ENCODE data around the gene SUPT3H. TPM values are rescaled to one million over a fixed set of nuclear protein-coding genes. Genes with fewer than 3 reads are reported as not detected.

The SUPT3H gene
- polyA plus RNA-seq, 1 donor = 12.0 TPM

DNA sequence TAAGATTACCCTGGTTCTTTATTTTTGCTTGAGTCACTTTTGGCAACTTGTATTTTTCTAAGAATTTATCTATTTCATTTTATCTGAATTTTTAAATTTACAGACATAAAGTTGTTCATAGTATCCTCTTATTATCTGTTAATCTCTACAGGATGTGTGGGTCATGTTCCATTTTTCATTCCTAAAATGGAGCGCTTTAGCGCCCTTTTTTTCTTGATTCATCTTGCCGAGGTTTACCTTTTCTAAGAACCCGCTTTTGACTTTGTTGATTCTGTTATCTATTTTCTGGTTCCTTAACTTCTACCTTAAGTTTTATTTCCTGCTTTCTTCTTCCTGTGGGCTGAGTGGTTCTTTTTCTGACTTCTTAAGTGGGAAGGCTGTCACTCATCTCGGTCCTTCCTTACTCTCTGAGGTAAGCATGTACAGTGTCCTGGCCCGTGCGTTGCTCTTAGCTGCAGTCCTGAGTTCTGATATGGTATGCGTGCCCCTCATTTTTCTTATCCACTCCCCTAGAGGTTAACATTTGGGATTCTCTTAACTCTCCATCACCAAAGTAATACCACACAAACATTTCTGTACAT lies 590.4 kb downstream of the SUPT3H start:
- no peak for DNase-seq
- H3K4me3 ChIP-seq (ENCODE audit: low read length) = no peak overlapping the region
- H3K9me3 ChIP-seq (ENCODE audit: control insufficient read depth, low read depth, low read length) = peaks cover 3% of the 10 kb centered on the region
- H3K36me3 ChIP-seq (ENCODE audit: control insufficient read depth, insufficient read depth, low read length) = no peaks in the 10 kb centered on the region
- H3K27ac ChIP-seq (ENCODE audit: low read length) = no peak overlapping the region
- H3K4me1 ChIP-seq (ENCODE audit: control insufficient read depth, insufficient read depth, low read length) = no peaks in the 10 kb centered on the region
- no peaks in the 10 kb centered on the region for H3K27me3 ChIP-seq (ENCODE audit: control insufficient read depth, insufficient read depth, low read length)
- 74% methylated on average over 3 of the region's 8 CpGs for WGBS (ENCODE audit: insufficient coverage, low lambda C conversion rate)

DNA sequence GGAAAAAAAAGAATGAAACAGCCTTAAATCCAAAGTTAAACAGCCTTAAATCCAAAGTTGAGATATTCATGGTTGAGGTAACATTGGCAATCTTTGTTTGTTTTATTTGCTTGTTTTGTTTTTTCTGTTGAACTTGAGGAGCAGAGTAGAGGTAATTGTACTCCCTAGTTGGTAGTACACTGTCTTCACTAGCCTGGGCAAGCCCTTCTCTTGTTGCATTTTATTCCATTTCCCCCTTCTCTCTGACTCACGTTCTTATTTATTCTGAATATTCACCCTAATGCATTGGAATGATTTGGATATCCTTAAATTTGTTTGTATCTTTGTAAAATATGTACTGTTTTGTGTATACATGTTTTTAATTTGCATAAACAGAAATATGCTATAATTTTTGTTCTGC lies 592.6 kb downstream of the SUPT3H start:
- H3K27me3 ChIP-seq (ENCODE audit: control insufficient read depth, insufficient read depth, low read length) = no peaks in the 10 kb centered on the region
- WGBS (ENCODE audit: insufficient coverage, low lambda C conversion rate) = 60% methylated on average over 1 of the region's 1 CpG
- H3K9me3 ChIP-seq (ENCODE audit: control insufficient read depth, low read depth, low read length) = peaks cover 3% of the 10 kb centered on the region
- H3K4me3 ChIP-seq (ENCODE audit: low read length) = no peak overlapping the region
- H3K4me1 ChIP-seq (ENCODE audit: control insufficient read depth, insufficient read depth, low read length) = no peaks in the 10 kb centered on the region
- no peak overlapping the region for H3K27ac ChIP-seq (ENCODE audit: low read length)
- DNase-seq = no peak
- no peaks in the 10 kb centered on the region for H3K36me3 ChIP-seq (ENCODE audit: control insufficient read depth, insufficient read depth, low read length)

DNA sequence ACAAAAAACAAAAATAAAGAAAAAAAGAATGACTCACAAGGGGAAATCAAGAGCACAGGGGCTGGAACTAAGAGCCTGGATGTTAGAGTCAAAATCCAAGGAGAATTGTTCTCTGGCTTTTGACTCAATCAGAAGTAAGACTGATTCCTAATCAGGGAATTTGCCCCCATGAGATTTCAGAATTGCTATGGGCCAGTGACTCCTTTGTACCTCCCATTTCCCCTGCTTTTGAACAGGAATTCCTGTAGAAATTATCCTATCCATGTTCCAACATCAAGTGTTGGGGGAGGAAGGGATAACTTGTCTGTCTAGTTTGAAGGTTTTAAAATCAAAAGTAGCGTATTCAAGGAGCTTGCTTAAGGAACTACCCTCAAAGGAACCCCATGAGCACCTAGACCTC lies 593.5 kb downstream of the SUPT3H start:
- DNase-seq = no peak
- Histone ChIP-seq H3K9me3 (ENCODE audit: control insufficient read depth, low read depth, low read length) (peaks cover 3% of the 10 kb centered on the region), H3K36me3 (ENCODE audit: control insufficient read depth, insufficient read depth, low read length) (no peaks in the 10 kb centered on the region), H3K27me3 (ENCODE audit: control insufficient read depth, insufficient read depth, low read length) (no peaks in the 10 kb centered on the region), H3K27ac (ENCODE audit: low read length) (no peak overlapping the region), H3K4me1 (ENCODE audit: control insufficient read depth, insufficient read depth, low read length) (no peaks in the 10 kb centered on the region), H3K4me3 (ENCODE audit: low read length) (no peak overlapping the region)
- no CpG with 5 or more reads among the region's 1 CpG for WGBS (ENCODE audit: insufficient coverage, low lambda C conversion rate)

DNA sequence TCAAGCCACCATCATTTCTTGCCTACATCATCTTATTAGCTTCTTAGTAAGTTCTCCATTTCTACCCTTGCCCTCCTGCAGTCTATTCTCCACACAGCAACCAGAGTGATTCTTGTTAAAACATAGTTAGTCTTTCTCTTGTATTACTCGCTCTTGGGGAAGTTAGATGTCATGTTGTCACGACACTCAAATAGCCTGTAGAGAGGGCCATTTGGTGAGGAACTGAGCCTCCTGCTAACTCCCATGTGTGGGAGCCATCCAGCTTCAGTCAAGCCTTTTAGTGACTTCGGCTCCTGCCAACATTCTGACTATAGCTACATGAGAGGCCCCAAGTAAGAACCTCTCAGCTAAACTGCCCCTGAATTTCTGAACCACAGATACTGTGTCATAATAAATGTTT lies 594.8 kb downstream of the SUPT3H start:
- no peak for DNase-seq
- no peaks in the 10 kb centered on the region for H3K4me1 ChIP-seq (ENCODE audit: control insufficient read depth, insufficient read depth, low read length)
- no peaks in the 10 kb centered on the region for H3K27me3 ChIP-seq (ENCODE audit: control insufficient read depth, insufficient read depth, low read length)
- no peak overlapping the region for H3K4me3 ChIP-seq (ENCODE audit: low read length)
- no peaks in the 10 kb centered on the region for H3K36me3 ChIP-seq (ENCODE audit: control insufficient read depth, insufficient read depth, low read length)
- no peak overlapping the region for H3K27ac ChIP-seq (ENCODE audit: low read length)
- H3K9me3 ChIP-seq (ENCODE audit: control insufficient read depth, low read depth, low read length) = peaks cover 3% of the 10 kb centered on the region
- WGBS (ENCODE audit: insufficient coverage, low lambda C conversion rate) = 100% methylated on average over 1 of the region's 3 CpGs

DNA sequence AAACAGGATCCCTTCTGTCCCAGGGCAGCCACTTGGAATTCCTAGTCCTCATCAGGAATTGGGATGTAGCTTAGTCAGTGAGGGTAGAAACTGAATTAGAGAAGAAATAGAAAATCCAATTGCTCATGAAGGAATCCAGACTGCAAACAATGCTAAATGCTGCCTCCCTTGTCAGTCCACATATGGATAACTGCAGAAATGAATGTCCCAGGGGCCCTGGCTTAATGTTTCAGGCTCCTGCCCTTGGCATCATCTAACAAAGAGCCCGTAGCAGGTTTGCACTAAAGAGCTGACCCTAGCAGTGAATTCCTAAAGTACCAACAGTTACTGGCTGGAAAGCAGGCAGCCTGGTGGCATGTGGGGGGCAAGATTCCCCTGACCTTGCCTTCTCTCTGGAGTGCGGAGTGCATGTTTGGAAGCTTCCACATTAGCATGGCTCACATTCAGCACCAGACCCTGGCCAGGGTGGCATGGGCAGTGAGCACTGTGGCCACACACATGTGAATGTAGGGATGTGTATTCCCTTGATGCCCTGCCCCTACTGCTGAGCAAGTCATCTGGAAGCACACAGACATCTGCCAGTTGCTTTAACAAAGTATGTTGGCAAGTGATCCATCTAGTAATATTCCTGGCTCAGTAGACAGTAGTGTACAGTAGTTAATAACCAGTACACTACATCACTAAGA lies 595.7 kb downstream of the SUPT3H start:
- no peak overlapping the region for H3K27ac ChIP-seq (ENCODE audit: low read length)
- peaks cover 3% of the 10 kb centered on the region for H3K9me3 ChIP-seq (ENCODE audit: control insufficient read depth, low read depth, low read length)
- DNase-seq = no peak
- WGBS (ENCODE audit: insufficient coverage, low lambda C conversion rate) = no CpG with 5 or more reads among the region's 2 CpGs
- H3K36me3 ChIP-seq (ENCODE audit: control insufficient read depth, insufficient read depth, low read length) = no peaks in the 10 kb centered on the region
- no peaks in the 10 kb centered on the region for H3K4me1 ChIP-seq (ENCODE audit: control insufficient read depth, insufficient read depth, low read length)
- H3K27me3 ChIP-seq (ENCODE audit: control insufficient read depth, insufficient read depth, low read length) = no peaks in the 10 kb centered on the region
- no peak overlapping the region for H3K4me3 ChIP-seq (ENCODE audit: low read length)

DNA sequence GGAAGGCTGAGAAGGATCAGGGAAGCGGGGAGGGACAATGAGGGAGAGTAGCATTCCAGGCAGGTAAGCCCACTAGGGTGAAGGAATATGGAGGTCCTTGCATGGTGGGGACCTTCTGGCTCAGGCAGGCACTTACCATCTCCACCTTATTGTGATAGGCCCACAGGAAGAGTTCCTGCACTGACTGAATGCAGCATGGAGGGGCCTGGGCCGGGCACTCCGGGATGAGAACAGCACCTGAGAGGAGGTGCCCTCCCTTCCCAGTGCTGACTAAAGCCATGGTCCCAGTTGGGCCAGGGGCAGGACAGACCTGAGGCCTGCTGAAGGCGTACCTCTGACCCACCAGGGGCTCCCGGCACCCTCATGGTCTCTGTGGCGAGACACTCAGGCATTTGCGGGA lies 597.6 kb downstream of the SUPT3H start:
- Histone ChIP-seq H3K9me3 (ENCODE audit: control insufficient read depth, low read depth, low read length) (peaks cover 3% of the 10 kb centered on the region), H3K27ac (ENCODE audit: low read length) (no peak overlapping the region), H3K36me3 (ENCODE audit: control insufficient read depth, insufficient read depth, low read length) (no peaks in the 10 kb centered on the region), H3K4me1 (ENCODE audit: control insufficient read depth, insufficient read depth, low read length) (no peaks in the 10 kb centered on the region), H3K4me3 (ENCODE audit: low read length) (no peak overlapping the region), H3K27me3 (ENCODE audit: control insufficient read depth, insufficient read depth, low read length) (no peaks in the 10 kb centered on the region)
- no CpG with 5 or more reads among the region's 7 CpGs for WGBS (ENCODE audit: insufficient coverage, low lambda C conversion rate)
- DNase-seq = no peak

DNA sequence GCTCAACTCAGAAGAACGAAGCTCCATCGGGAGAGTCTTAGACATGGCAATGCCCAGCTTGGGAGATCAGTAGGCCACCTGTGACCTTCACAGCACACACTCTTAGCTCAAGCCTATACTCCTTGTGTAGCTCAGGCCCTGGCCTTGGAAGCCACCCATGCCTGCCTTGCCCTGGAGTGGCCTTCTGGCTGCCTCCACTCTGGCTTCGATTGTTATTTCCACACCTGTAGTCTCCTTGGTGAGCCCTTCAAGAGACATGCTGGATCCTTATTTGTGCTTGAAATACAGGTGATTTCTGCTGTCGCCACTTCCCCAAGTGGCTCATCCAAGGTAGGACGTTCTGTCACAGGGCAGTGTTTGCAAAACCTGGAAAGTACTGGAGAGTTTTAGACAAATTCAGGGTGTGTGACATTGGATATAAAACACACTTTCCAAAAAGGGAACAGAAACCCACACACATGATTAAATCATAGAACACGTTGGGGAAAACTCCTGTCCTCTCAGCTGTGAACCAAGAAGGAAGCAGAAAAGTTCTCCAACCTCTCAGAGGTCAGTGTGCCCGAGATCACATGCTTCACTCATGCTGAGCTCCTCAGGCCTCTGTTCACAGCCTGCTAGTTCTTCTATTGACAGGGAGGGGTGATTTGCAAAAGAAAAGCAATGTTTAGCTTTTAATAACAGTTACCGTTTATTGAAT lies 598.5 kb downstream of the SUPT3H start:
- Histone ChIP-seq H3K4me1 (ENCODE audit: control insufficient read depth, insufficient read depth, low read length) (no peaks in the 10 kb centered on the region), H3K9me3 (ENCODE audit: control insufficient read depth, low read depth, low read length) (peaks cover 3% of the 10 kb centered on the region), H3K36me3 (ENCODE audit: control insufficient read depth, insufficient read depth, low read length) (no peaks in the 10 kb centered on the region), H3K27me3 (ENCODE audit: control insufficient read depth, insufficient read depth, low read length) (no peaks in the 10 kb centered on the region), H3K4me3 (ENCODE audit: low read length) (no peak overlapping the region), H3K27ac (ENCODE audit: low read length) (no peak overlapping the region)
- no peak for DNase-seq
- WGBS (ENCODE audit: insufficient coverage, low lambda C conversion rate) = 100% methylated on average over 1 of the region's 8 CpGs

Other genes starting within 250 kb of the SUPT3H start
- 2.6 TPM for gene RUNX2, start 49.6 kb downstream of the SUPT3H start, polyA plus RNA-seq

Measured in large intestine (tissue), 3 donors.